Measurements from ENCODE around the gene ALG5.

Gene ALG5

GRCh38 chr13:37001921-37002250 lies 2.7 kb upstream of the ALG5 start:
- peak overlapping the region; percentile 100 for H3K27ac Mint-ChIP-seq
- H3K4me3 Mint-ChIP-seq: peak overlapping the region; percentile 99
- H3K4me1 Mint-ChIP-seq: peaks cover 22% of the 10 kb centered on the region
- DNase-seq (ENCODE audit: low spot score in 2 of 2) (no peak), ATAC-seq (no peak)
- no peaks in the 10 kb centered on the region for H3K9me3 Mint-ChIP-seq
- peaks cover 92% of the 10 kb centered on the region for H3K36me3 Mint-ChIP-seq

GRCh38 chr13:36998624-36999041 lies 507 bp downstream of the ALG5 start:
- ATAC-seq: peak; percentile 1
- peak; percentile 12 to 60 for DNase-seq (ENCODE audit: low spot score in 2 of 2)
- Mint-ChIP-seq H3K27ac (peak overlapping the region; percentile 100), H3K4me3 (peak overlapping the region; percentile 99), H3K36me3 (peaks cover 82% of the 10 kb centered on the region), H3K4me1 (peaks cover 31% of the 10 kb centered on the region), H3K9me3 (no peaks in the 10 kb centered on the region)

- peaks cover 31% of the 10 kb centered on the region for H3K4me1 Mint-ChIP-seq
- no peak for DNase-seq (ENCODE audit: low spot score in 2 of 2)
- peaks cover 82% of the 10 kb centered on the region for H3K36me3 Mint-ChIP-seq
- peak overlapping the region; percentile 100 for H3K27ac Mint-ChIP-seq
- no peaks in the 10 kb centered on the region for H3K9me3 Mint-ChIP-seq
- H3K4me3 Mint-ChIP-seq: peak overlapping the region; percentile 99
- ATAC-seq: no peak
Measured at GRCh38 chr13:36997716-36998427, 1.3 kb downstream of the ALG5 start.

GRCh38 chr13:36992362-36992761 lies 6.8 kb downstream of the ALG5 start:
- ATAC-seq: no peak
- H3K4me3 Mint-ChIP-seq: no peak overlapping the region
- H3K36me3 Mint-ChIP-seq: peaks cover 83% of the 10 kb centered on the region

GRCh38 chr13:36986462-36987240 lies 12.5 kb downstream of the ALG5 start:
- Mint-ChIP-seq H3K4me3 (no peak overlapping the region), H3K9me3 (no peaks in the 10 kb centered on the region), H3K4me1 (peaks cover 12% of the 10 kb centered on the region), H3K36me3 (peaks cover 96% of the 10 kb centered on the region), H3K27ac (no peak overlapping the region)
- ATAC-seq (no peak), DNase-seq (ENCODE audit: low spot score in 2 of 2) (no peak)

More at GRCh38 chr13:36992362-36992761, 6.8 kb downstream of the ALG5 start:
- no peak overlapping the region for H3K27ac Mint-ChIP-seq
- H3K4me1 Mint-ChIP-seq: peaks cover 26% of the 10 kb centered on the region
- H3K9me3 Mint-ChIP-seq: no peaks in the 10 kb centered on the region
- DNase-seq (ENCODE audit: low spot score in 2 of 2): no peak

- no peak for DNase-seq (ENCODE audit: low spot score in 2 of 2)
Measured at GRCh38 chr13:36981156-36981743, 17.9 kb downstream of the ALG5 start.

GRCh38 chr13:36979361-36980050 lies 19.6 kb downstream of the ALG5 start:
- no peak overlapping the region for H3K4me3 Mint-ChIP-seq
- ATAC-seq (no peak), DNase-seq (ENCODE audit: low spot score in 2 of 2) (no peak)
- no peak overlapping the region for H3K27ac Mint-ChIP-seq
- no peaks in the 10 kb centered on the region for H3K4me1 Mint-ChIP-seq
- H3K36me3 Mint-ChIP-seq: peaks cover 99% of the 10 kb centered on the region
- peaks cover 3% of the 10 kb centered on the region for H3K9me3 Mint-ChIP-seq

More at GRCh38 chr13:36981156-36981743, 17.9 kb downstream of the ALG5 start:
- Mint-ChIP-seq H3K4me3 (no peak overlapping the region), H3K4me1 (no peaks in the 10 kb centered on the region), H3K9me3 (no peaks in the 10 kb centered on the region), H3K36me3 (peaks cover 99% of the 10 kb centered on the region), H3K27ac (peak overlapping the region; percentile 41)
- no peak for ATAC-seq

- ATAC-seq: no peak
- Mint-ChIP-seq H3K4me1 (no peaks in the 10 kb centered on the region), H3K4me3 (no peak overlapping the region), H3K27ac (no peak overlapping the region), H3K9me3 (peaks cover 3% of the 10 kb centered on the region), H3K36me3 (peaks cover 98% of the 10 kb centered on the region)
- no peak for DNase-seq (ENCODE audit: low spot score in 2 of 2)
Measured at GRCh38 chr13:36975172-36975571, 24.0 kb downstream of the ALG5 start.

GRCh38 chr13:36973621-36974295 lies 25.4 kb downstream of the ALG5 start:
- Mint-ChIP-seq H3K9me3 (peaks cover 3% of the 10 kb centered on the region), H3K27ac (no peak overlapping the region), H3K4me3 (no peak overlapping the region), H3K36me3 (peaks cover 98% of the 10 kb centered on the region), H3K4me1 (no peaks in the 10 kb centered on the region)
- no peak for DNase-seq (ENCODE audit: low spot score in 2 of 2)
- no peak for ATAC-seq

GRCh38 chr13:36973009-36973408 lies 26.1 kb downstream of the ALG5 start:
- no peaks in the 10 kb centered on the region for H3K4me1 Mint-ChIP-seq
- no peak overlapping the region for H3K27ac Mint-ChIP-seq
- DNase-seq (ENCODE audit: low spot score in 2 of 2) (no peak), ATAC-seq (no peak)
- H3K9me3 Mint-ChIP-seq: peaks cover 3% of the 10 kb centered on the region
- peaks cover 98% of the 10 kb centered on the region for H3K36me3 Mint-ChIP-seq
- H3K4me3 Mint-ChIP-seq: no peak overlapping the region

- Mint-ChIP-seq H3K27ac (no peak overlapping the region), H3K4me3 (no peak overlapping the region), H3K9me3 (no peaks in the 10 kb centered on the region), H3K4me1 (no peaks in the 10 kb centered on the region), H3K36me3 (peaks cover 90% of the 10 kb centered on the region)
- ATAC-seq (no peak), DNase-seq (ENCODE audit: low spot score in 2 of 2) (no peak)
Measured at GRCh38 chr13:36966404-36966803, 32.7 kb downstream of the ALG5 start.

GRCh38 chr13:36965767-36966166 lies 33.4 kb downstream of the ALG5 start:
- H3K4me3 Mint-ChIP-seq: no peak overlapping the region
- no peaks in the 10 kb centered on the region for H3K9me3 Mint-ChIP-seq
- no peaks in the 10 kb centered on the region for H3K4me1 Mint-ChIP-seq
- DNase-seq (ENCODE audit: low spot score in 2 of 2): no peak
- peaks cover 90% of the 10 kb centered on the region for H3K36me3 Mint-ChIP-seq
- peak; percentile 84 for ATAC-seq
- peak overlapping the region; percentile 74 for H3K27ac Mint-ChIP-seq

- H3K36me3 Mint-ChIP-seq: peaks cover 54% of the 10 kb centered on the region
- H3K9me3 Mint-ChIP-seq: no peaks in the 10 kb centered on the region
- peaks cover 5% of the 10 kb centered on the region for H3K4me1 Mint-ChIP-seq
- DNase-seq (ENCODE audit: low spot score in 2 of 2) (no peak), ATAC-seq (no peak)
- H3K27ac Mint-ChIP-seq: no peak overlapping the region
- no peak overlapping the region for H3K4me3 Mint-ChIP-seq
Measured at GRCh38 chr13:36959456-36960116, 39.6 kb downstream of the ALG5 start.

GRCh38 chr13:36954542-36954941 lies 44.6 kb downstream of the ALG5 start:
- ATAC-seq: no peak
- H3K36me3 Mint-ChIP-seq: peaks cover 63% of the 10 kb centered on the region
- H3K9me3 Mint-ChIP-seq: no peaks in the 10 kb centered on the region
- no peak for DNase-seq (ENCODE audit: low spot score in 2 of 2)
- H3K27ac Mint-ChIP-seq: peak overlapping the region; percentile 48
- peaks cover 5% of the 10 kb centered on the region for H3K4me1 Mint-ChIP-seq
- H3K4me3 Mint-ChIP-seq: no peak overlapping the region
